ENCODE data around the gene GLYATL3.

DNA sequence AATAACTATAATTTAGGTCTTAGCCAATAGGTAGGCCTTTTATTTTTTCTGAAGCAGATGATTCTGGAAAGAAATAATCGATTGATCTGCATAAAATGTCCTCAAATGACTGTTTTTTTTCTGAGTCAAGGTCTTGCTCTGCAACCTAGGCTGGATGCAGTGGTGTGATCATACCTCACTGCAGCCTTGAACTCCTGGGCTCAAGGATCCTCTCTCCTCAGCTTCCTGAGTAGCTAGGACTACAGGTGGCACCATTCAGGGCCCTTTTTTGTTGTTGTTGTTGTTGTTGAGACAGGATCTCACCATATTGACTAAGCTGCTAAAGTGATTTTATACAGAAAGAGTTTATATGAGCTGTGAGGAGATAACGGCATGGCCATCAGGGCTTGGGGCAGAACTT is 18.2 kb downstream of the GLYATL3 start:
- no peak for TF ChIP-seq POLR2AphosphoS5 (IDR thresholded peaks at IDR 0.05)
- TF ChIP-seq, protein P1, sequence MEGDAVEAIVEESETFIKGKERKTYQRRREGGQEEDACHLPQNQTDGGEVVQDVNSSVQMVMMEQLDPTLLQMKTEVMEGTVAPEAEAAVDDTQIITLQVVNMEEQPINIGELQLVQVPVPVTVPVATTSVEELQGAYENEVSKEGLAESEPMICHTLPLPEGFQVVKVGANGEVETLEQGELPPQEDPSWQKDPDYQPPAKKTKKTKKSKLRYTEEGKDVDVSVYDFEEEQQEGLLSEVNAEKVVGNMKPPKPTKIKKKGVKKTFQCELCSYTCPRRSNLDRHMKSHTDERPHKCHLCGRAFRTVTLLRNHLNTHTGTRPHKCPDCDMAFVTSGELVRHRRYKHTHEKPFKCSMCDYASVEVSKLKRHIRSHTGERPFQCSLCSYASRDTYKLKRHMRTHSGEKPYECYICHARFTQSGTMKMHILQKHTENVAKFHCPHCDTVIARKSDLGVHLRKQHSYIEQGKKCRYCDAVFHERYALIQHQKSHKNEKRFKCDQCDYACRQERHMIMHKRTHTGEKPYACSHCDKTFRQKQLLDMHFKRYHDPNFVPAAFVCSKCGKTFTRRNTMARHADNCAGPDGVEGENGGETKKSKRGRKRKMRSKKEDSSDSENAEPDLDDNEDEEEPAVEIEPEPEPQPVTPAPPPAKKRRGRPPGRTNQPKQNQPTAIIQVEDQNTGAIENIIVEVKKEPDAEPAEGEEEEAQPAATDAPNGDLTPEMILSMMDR (IDR thresholded peaks at IDR 0.05) = no peak
